Lower leg skin (tissue), 3 donors: ENCODE measurements around the gene SLBP.

Experiments used
- CTCF ChIP-seq, 3 donors: fragments of 450-650 bp; IDR thresholded peaks; one replicate each; pipeline ENCODE4 v1.5.1; 2016; ENCODE audit warnings: antibody characterized with exemption in 3 of 3, mild to moderate bottlenecking in 3 of 3, moderate library complexity in 2 of 3
- POLR2A ChIP-seq, 2 donors: fragments of 450-650 bp; IDR thresholded peaks; one replicate each; pipeline ENCODE4 v1.6.1; 2016 to 2017; ENCODE audit warnings: antibody characterized with exemption in 2 of 2, mild to moderate bottlenecking in 1 of 2, moderate library complexity in 1 of 2

GRCh38 chr4:1690698-1691097, 21.4 kb downstream of the SLBP start:
- TF ChIP-seq POLR2A (IDR thresholded peaks at IDR 0.05) (no peak), CTCF (IDR thresholded peaks at IDR 0.05) (no peak)
